DND-41 (cell line): ENCODE results near the gene CDH23.

Source experiments
- ATAC-seq: fragments of 200-7000 bp; cut with Tn5 transposase; 3 replicates; pipeline ENCODE4 v1.9.1; 2021; ENCODE audit warnings: low read depth; ENCODE audit not compliant: insufficient read depth
- DNase-seq: peaks from one replicate; pipeline ENCODE4 v3.0.0-alpha.2; 2020
- H2AFZ ChIP-seq: 2 replicates; pipeline ENCODE4 v1.6.0; 2012; ENCODE audit warnings: low read depth, low read length
- H3K27ac ChIP-seq: 2 replicates; pipeline ENCODE4 v1.5.1; 2012; ENCODE audit warnings: low read length, inconsistent platforms
- H3K27me3 ChIP-seq: fragments of 200-600 bp; sonication (generic); 2 replicates; pipeline ENCODE4 v1.6.0; 2012; ENCODE audit warnings: low read length, mild to moderate bottlenecking, inconsistent platforms; ENCODE audit not compliant: insufficient read depth, poor library complexity
- H3K36me3 ChIP-seq: 2 replicates; pipeline ENCODE4 v1.5.1; 2012; ENCODE audit warnings: low read length, inconsistent platforms; ENCODE audit not compliant: insufficient read depth
- H3K4me1 ChIP-seq: 2 replicates; pipeline ENCODE4 v1.5.1; 2012; ENCODE audit warnings: mild to moderate bottlenecking, low read length; ENCODE audit not compliant: insufficient read depth
- H3K4me2 ChIP-seq: 2 replicates; pipeline ENCODE4 v1.6.0; 2012; ENCODE audit warnings: mild to moderate bottlenecking, moderate library complexity, low read length, inconsistent platforms; ENCODE audit not compliant: insufficient read depth
- H3K4me3 ChIP-seq, 2 experiments: fragments of 200-600 bp in 1 of 2; shearing (Covaris generic) in 1 of 2; 2 replicates each; pipeline ENCODE4 v1.5.1; 2012 to 2016; ENCODE audit warnings: inconsistent platforms in 2 of 2, low read length in 2 of 2, mild to moderate bottlenecking in 2 of 2, low read depth in 1 of 2, moderate library complexity in 1 of 2
- H3K79me2 ChIP-seq: 2 replicates; pipeline ENCODE4 v1.6.0; 2012; ENCODE audit warnings: low read length, inconsistent platforms; ENCODE audit not compliant: insufficient read depth
- H3K9ac ChIP-seq: 2 replicates; pipeline ENCODE4 v1.6.0; 2012; ENCODE audit warnings: low read depth, mild to moderate bottlenecking, inconsistent platforms, low read length, moderate library complexity
- H3K9me3 ChIP-seq: 2 replicates; pipeline ENCODE4 v1.5.1; 2012; ENCODE audit warnings: low read length, moderate library complexity, mild to moderate bottlenecking, inconsistent platforms; ENCODE audit not compliant: insufficient read depth, severe bottlenecking
- H4K20me1 ChIP-seq: 2 replicates; pipeline ENCODE4 v1.6.0; 2012; ENCODE audit warnings: low read length; ENCODE audit not compliant: insufficient read depth
- CTCF ChIP-seq: IDR thresholded peaks from 2 replicates; pipeline ENCODE4 v1.5.1; 2012; ENCODE audit warnings: borderline replicate concordance, low read length, moderate library complexity, mild to moderate bottlenecking; ENCODE audit not compliant: poor library complexity, severe bottlenecking; ENCODE audit errors: extremely low read depth
- EZH2 ChIP-seq: IDR thresholded peaks from 3 replicates; pipeline ENCODE4 v1.6.1; 2012; ENCODE audit warnings: borderline replicate concordance, low read depth, mild to moderate bottlenecking, moderate library complexity, low read length, inconsistent platforms; ENCODE audit not compliant: severe bottlenecking

The CDH23 gene

GRCh38 chr10:71395621-71396020, 1.1 kb upstream of the CDH23 start:
- no peaks in the 10 kb centered on the region for H3K9me3 ChIP-seq
- no peak overlapping the region for H2AFZ ChIP-seq
- H3K4me2 ChIP-seq: no peak overlapping the region
- no peaks in the 10 kb centered on the region for H3K4me1 ChIP-seq
- TF ChIP-seq CTCF: no peak
- no peak for TF ChIP-seq EZH2
- no peaks in the 10 kb centered on the region; the same call in 1 of the 2 replicates for H4K20me1 ChIP-seq
- no peak overlapping the region for H3K27ac ChIP-seq
- no peak for ATAC-seq
- peaks cover 37% of the 10 kb centered on the region for H3K27me3 ChIP-seq
- no peak overlapping the region for H3K4me3 ChIP-seq
- no peak overlapping the region for H3K9ac ChIP-seq
- H3K79me2 ChIP-seq: no peaks in the 10 kb centered on the region
- H3K36me3 ChIP-seq: no peaks in the 10 kb centered on the region
- DNase-seq: no peak

GRCh38 chr10:71396084-71396710, 523 bp upstream of the CDH23 start:
- no peak overlapping the region for H3K27ac ChIP-seq
- no peaks in the 10 kb centered on the region for H3K9me3 ChIP-seq
- no peaks in the 10 kb centered on the region for H3K79me2 ChIP-seq
- TF ChIP-seq CTCF: no peak
- TF ChIP-seq EZH2: no peak
- no peaks in the 10 kb centered on the region; the same call in 1 of the 2 replicates for H4K20me1 ChIP-seq
- ATAC-seq: peak; percentile 37; the same call in 2 of the 3 replicates
- no peak overlapping the region for H3K4me2 ChIP-seq
- no peak overlapping the region for H3K4me3 ChIP-seq
- H3K27me3 ChIP-seq: peaks cover 32% of the 10 kb centered on the region
- H3K4me1 ChIP-seq: no peaks in the 10 kb centered on the region
- H3K9ac ChIP-seq: no peak overlapping the region
- H3K36me3 ChIP-seq: no peaks in the 10 kb centered on the region
- no peak overlapping the region for H2AFZ ChIP-seq
- DNase-seq: no peak

- H3K4me2 ChIP-seq: no peak overlapping the region
- no peaks in the 10 kb centered on the region for H3K4me1 ChIP-seq
- H3K27ac ChIP-seq: no peak overlapping the region
- H3K9me3 ChIP-seq: no peaks in the 10 kb centered on the region
- H3K36me3 ChIP-seq: no peaks in the 10 kb centered on the region
- TF ChIP-seq CTCF: no peak
- no peak for TF ChIP-seq EZH2
- H4K20me1 ChIP-seq: no peaks in the 10 kb centered on the region
- ATAC-seq (no peak), DNase-seq (no peak)
- H2AFZ ChIP-seq: no peak overlapping the region
- peaks cover 22% of the 10 kb centered on the region for H3K27me3 ChIP-seq
- no peaks in the 10 kb centered on the region for H3K79me2 ChIP-seq
- no peak overlapping the region for H3K4me3 ChIP-seq
- H3K9ac ChIP-seq: no peak overlapping the region
Observed at GRCh38 chr10:71397296-71398212, 834 bp downstream of the CDH23 start.
